Measurements from ENCODE around the gene SCD5.

DNA sequence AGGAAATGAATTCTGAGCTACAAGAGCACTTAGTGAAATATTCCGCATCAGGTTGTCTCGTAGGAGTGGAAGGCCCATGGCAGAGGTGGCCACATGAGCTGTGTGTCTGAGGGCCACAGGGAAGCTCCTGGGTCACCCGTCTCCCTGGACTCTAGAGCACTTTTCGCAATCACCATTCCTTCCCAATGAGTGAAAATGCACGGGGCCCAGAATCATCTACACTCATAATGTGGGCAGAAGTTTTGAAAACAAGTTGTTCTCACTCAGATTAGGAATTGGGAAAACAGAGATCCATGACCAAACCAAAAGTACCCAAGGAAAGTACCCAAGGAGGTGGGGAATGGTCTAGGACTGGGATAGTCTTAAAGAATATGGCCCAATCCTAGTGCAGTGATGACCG is 94.4 kb downstream of the SCD5 start:
- TF ChIP-seq, protein P1, sequence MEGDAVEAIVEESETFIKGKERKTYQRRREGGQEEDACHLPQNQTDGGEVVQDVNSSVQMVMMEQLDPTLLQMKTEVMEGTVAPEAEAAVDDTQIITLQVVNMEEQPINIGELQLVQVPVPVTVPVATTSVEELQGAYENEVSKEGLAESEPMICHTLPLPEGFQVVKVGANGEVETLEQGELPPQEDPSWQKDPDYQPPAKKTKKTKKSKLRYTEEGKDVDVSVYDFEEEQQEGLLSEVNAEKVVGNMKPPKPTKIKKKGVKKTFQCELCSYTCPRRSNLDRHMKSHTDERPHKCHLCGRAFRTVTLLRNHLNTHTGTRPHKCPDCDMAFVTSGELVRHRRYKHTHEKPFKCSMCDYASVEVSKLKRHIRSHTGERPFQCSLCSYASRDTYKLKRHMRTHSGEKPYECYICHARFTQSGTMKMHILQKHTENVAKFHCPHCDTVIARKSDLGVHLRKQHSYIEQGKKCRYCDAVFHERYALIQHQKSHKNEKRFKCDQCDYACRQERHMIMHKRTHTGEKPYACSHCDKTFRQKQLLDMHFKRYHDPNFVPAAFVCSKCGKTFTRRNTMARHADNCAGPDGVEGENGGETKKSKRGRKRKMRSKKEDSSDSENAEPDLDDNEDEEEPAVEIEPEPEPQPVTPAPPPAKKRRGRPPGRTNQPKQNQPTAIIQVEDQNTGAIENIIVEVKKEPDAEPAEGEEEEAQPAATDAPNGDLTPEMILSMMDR (IDR thresholded peaks at IDR 0.05; ENCODE audit: insufficient read depth, low read length): no peak
- TF ChIP-seq REST (IDR thresholded peaks at IDR 0.05; ENCODE audit: insufficient replicate concordance, low read depth): no peak
- no peak for TF ChIP-seq POLR2AphosphoS5 (IDR thresholded peaks at IDR 0.05; ENCODE audit: low read depth)
- no peak for TF ChIP-seq GABPA (IDR thresholded peaks at IDR 0.05; ENCODE audit: low read depth)

All from HL-60 (cell line).